Fibroblast of lung (primary cell): ENCODE measurements around the gene BMS1.

Experiments used
- CTCF ChIP-seq, 2 donors: IDR thresholded peaks in 1 of 2; conservative IDR thresholded peaks in 1 of 2; 1 replicate in 1 of 2; 2 replicates in 1 of 2; pipeline ENCODE4 v1.5.1; 2011 to 2012; ENCODE audit warnings: low read length in 2 of 2, control low read depth in 1 of 2, inconsistent platforms in 1 of 2, low read depth in 1 of 2, mild to moderate bottlenecking in 1 of 2
- EZH2 ChIP-seq: IDR thresholded peaks from 2 replicates; pipeline ENCODE4 v1.5.1; 2012; ENCODE audit warnings: low read length, control low read depth, mild to moderate bottlenecking; ENCODE audit errors: missing control alignments

DNA sequence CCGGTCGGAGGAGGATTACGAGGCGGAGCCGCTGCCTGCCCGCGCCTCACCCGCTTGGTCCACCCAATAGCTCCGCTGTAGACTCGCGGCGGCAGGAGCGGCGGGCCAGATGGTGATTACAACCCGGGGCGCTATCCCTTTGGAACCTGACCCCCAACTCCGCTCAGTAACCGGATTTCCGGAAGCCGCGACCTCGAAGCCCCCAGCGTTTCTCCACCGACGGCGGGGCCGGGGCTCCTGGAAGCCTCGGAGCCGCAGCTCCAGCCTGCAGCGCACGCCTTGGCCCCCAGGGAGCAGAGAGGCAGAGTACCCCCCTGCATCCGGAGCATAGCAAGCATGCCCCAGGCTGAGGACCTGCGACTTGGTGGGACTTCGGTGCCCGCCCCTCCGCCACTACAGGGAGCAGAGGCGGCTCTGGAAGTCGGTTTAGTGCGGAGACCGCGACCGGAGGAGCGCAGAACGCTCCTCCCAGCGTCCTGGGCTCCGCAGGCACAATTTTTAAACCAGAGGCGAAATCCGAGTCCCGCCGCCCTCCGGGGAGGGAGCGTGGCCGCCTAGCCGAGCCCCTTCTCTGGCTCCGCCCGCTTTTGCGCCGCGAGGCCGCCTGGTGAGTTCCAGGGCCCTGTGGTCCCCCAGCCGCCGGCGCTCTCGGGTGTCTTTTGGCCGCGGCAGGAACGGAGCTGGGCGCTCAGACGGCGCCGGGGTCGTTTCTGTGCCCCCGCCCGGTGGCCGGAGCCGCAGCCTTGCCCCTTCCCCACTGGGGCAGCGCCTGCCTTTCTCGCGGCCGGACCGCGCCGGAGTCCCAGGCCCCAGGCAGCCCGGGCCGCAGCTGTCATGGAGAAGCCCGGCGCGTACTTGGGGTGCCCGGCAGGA, 28.2 kb upstream of the BMS1 start:
- TF ChIP-seq CTCF (conservative IDR thresholded peaks at IDR 0.05 in 1 of 2, IDR thresholded peaks at IDR 0.05 in 1 of 2; ENCODE audit: low read depth in 1 of 2, low read length in 2 of 2) (no peak), EZH2 (peak; percentile 61)
